Smooth muscle cell (in vitro differentiated cells): ENCODE measurements around the gene NWD2. TPM values are rescaled to one million over a fixed set of nuclear protein-coding genes. Genes with fewer than 3 reads are reported as not detected.

ENCODE experiments used
- DNase-seq: peaks from one replicate; lab custom pipeline; 2025; ENCODE audit not compliant: unreplicated experiment; lab: John Stamatoyannopoulos, UW
- H2AFZ ChIP-seq: fragments of 200-600 bp; sonication (generic); 2 replicates; pipeline ENCODE4 v1.6.0; 2016; ENCODE audit warnings: antibody characterized with exemption, low read depth, mild to moderate bottlenecking
- H3F3A ChIP-seq: fragments of 200-600 bp; sonication (generic); 2 replicates; pipeline ENCODE4 v1.6.0; 2017; ENCODE audit warnings: antibody characterized with exemption, low read depth
- H3K27ac ChIP-seq: fragments of 200-600 bp; sonication (generic); 2 replicates; pipeline ENCODE4 v1.5.1; 2016; ENCODE audit warnings: low read depth, mild to moderate bottlenecking
- H3K27me3 ChIP-seq: fragments of 200-600 bp; sonication (generic); 2 replicates; pipeline ENCODE4 v1.6.1; 2016; ENCODE audit warnings: low read depth, mild to moderate bottlenecking
- H3K36me3 ChIP-seq: fragments of 200-600 bp; sonication (generic); 2 replicates; pipeline ENCODE4 v1.5.1; 2016; ENCODE audit warnings: low read depth
- H3K4me1 ChIP-seq: fragments of 200-600 bp; sonication (generic); 2 replicates; pipeline ENCODE4 v1.5.1; 2016; ENCODE audit warnings: low read depth
- H3K4me2 ChIP-seq: fragments of 200-600 bp; sonication (generic); 2 replicates; pipeline ENCODE4 v1.6.0; 2016; ENCODE audit warnings: mild to moderate bottlenecking
- H3K4me3 ChIP-seq: fragments of 200-600 bp; sonication (generic); 2 replicates; pipeline ENCODE4 v1.5.1; 2016; ENCODE audit warnings: mild to moderate bottlenecking
- H3K79me2 ChIP-seq: fragments of 200-600 bp; sonication (generic); 2 replicates; pipeline ENCODE4 v1.6.0; 2016; ENCODE audit warnings: low read depth, mild to moderate bottlenecking
- H3K9ac ChIP-seq: fragments of 200-600 bp; sonication (generic); 2 replicates; pipeline ENCODE4 v1.6.0; 2016; ENCODE audit warnings: low read depth
- H3K9me3 ChIP-seq: fragments of 200-600 bp; sonication (generic); replicated peaks from 2 replicates; pipeline ENCODE4 v1.5.1; 2016; ENCODE audit warnings: low read depth
- H4K20me1 ChIP-seq: fragments of 200-600 bp; sonication (generic); 2 replicates; pipeline ENCODE4 v1.6.0; 2016; ENCODE audit warnings: low read depth
- WGBS: methylation state at CpG from one replicate; pipeline ENCODE4 v1.1.7; 2016; ENCODE audit warnings: low lambda C conversion rate; 5-methylcytosine and 5-hydroxymethylcytosine counted together
- polyA plus RNA-seq: library from polyadenylated mRNA; unstranded; fragments of >200 nt; fragmentation: Nextera tagmentation; extraction: Ambion mirVana; gene quantifications from 2 replicates; pipeline ENCODE4 v1.2.1, GENCODE V29; 2016
- total RNA-seq: library from RNA; depleted of rRNA; stranded (reverse); fragments of >200 nt; gene quantifications from 2 replicates; pipeline ENCODE4 v1.2.3, GENCODE V29; 2014
- TF ChIP-seq, protein P1 (sequence below): fragments of 200-600 bp; sonication (generic); IDR thresholded peaks from 2 replicates; pipeline ENCODE4 v1.5.1; 2017; ENCODE audit warnings: borderline replicate concordance, mild to moderate bottlenecking, antibody characterized with exemption; ENCODE audit not compliant: insufficient read depth, poor library complexity, severe bottlenecking

NWD2 gene
- total and polyA plus RNA-seq, 2 experiments from 2014 or later = not detected

- Histone ChIP-seq H3K36me3 (no peaks in the 10 kb centered on the region), H3K9ac (no peak overlapping the region), H3K4me1 (no peaks in the 10 kb centered on the region), H4K20me1 (no peaks in the 10 kb centered on the region), H3K27ac (no peak overlapping the region), H3K9me3 (no peaks in the 10 kb centered on the region), H3K4me2 (no peak overlapping the region), H2AFZ (no peak overlapping the region), H3K27me3 (peaks cover 6% of the 10 kb centered on the region), H3F3A (no peaks in the 10 kb centered on the region), H3K4me3 (no peak overlapping the region), H3K79me2 (no peaks in the 10 kb centered on the region)
- no peak for DNase-seq
- TF ChIP-seq, protein P1, sequence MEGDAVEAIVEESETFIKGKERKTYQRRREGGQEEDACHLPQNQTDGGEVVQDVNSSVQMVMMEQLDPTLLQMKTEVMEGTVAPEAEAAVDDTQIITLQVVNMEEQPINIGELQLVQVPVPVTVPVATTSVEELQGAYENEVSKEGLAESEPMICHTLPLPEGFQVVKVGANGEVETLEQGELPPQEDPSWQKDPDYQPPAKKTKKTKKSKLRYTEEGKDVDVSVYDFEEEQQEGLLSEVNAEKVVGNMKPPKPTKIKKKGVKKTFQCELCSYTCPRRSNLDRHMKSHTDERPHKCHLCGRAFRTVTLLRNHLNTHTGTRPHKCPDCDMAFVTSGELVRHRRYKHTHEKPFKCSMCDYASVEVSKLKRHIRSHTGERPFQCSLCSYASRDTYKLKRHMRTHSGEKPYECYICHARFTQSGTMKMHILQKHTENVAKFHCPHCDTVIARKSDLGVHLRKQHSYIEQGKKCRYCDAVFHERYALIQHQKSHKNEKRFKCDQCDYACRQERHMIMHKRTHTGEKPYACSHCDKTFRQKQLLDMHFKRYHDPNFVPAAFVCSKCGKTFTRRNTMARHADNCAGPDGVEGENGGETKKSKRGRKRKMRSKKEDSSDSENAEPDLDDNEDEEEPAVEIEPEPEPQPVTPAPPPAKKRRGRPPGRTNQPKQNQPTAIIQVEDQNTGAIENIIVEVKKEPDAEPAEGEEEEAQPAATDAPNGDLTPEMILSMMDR = no peak
- 63% methylated on average over 3 of the region's 3 CpGs for WGBS
Observed at GRCh38 chr4:37219242-37219641, 25.3 kb upstream of the NWD2 start.

DNA sequence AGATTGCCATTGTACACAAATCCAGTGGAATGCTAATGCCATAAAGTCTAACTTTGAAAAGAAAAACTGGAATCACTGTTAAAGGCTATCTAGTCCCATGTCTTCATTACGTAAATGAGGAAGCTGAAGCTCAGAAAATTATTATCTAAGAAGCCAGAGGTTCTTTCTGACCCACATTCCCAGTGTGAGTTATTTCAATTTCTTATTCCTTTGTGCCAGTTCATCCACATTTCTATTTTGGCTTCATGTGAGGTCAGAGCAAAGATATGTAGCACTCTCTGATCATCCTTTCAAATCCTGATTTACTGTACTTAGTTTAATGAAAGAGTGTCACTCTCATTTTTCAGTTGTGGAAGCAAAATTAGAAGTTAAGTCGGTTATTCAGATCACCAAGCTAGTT, 24.6 kb upstream of the NWD2 start:
- H3K27me3 ChIP-seq = peaks cover 6% of the 10 kb centered on the region
- H3F3A ChIP-seq = no peaks in the 10 kb centered on the region
- TF ChIP-seq, protein P1 = no peak
- no peak overlapping the region for H3K9ac ChIP-seq
- H3K4me2 ChIP-seq = no peak overlapping the region
- no peak overlapping the region for H2AFZ ChIP-seq
- no peak for DNase-seq
- WGBS = 84% methylated on average over 2 of the region's 2 CpGs
- no peak overlapping the region for H3K27ac ChIP-seq
- H3K79me2 ChIP-seq = no peaks in the 10 kb centered on the region
- no peaks in the 10 kb centered on the region for H3K36me3 ChIP-seq
- no peak overlapping the region for H3K4me3 ChIP-seq
- H3K9me3 ChIP-seq = no peaks in the 10 kb centered on the region
- H3K4me1 ChIP-seq = no peaks in the 10 kb centered on the region
- no peaks in the 10 kb centered on the region for H4K20me1 ChIP-seq

DNA sequence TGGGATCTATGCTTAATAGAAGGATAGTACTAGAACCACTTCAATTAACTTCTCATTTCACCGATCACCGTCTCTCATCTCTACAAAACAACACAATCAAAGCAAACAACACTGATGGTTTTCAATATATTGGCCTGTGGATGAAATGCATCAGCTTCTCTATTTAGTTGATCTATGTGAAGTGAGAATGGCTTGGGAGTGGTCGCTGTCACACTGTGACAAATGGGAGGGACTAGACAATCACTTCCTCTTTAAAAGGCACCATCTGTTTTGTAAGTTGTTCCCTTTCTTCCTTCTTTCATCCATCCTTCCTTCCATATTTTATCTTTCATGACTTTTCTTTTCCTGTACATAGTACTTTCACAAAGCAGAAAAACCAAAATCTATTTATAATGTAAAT, 23.9 kb upstream of the NWD2 start:
- Histone ChIP-seq H3K4me1 (no peaks in the 10 kb centered on the region), H3K27ac (no peak overlapping the region), H3K79me2 (no peaks in the 10 kb centered on the region), H3K4me2 (no peak overlapping the region), H3K36me3 (no peaks in the 10 kb centered on the region), H4K20me1 (no peaks in the 10 kb centered on the region), H2AFZ (no peak overlapping the region), H3K9me3 (no peaks in the 10 kb centered on the region), H3K4me3 (no peak overlapping the region), H3F3A (no peaks in the 10 kb centered on the region), H3K9ac (no peak overlapping the region), H3K27me3 (peaks cover 11% of the 10 kb centered on the region)
- DNase-seq = no peak
- WGBS = 91% methylated on average over 3 of the region's 3 CpGs
- TF ChIP-seq, protein P1 = no peak

- H4K20me1 ChIP-seq = no peaks in the 10 kb centered on the region
- no peaks in the 10 kb centered on the region for H3K4me1 ChIP-seq
- no peak overlapping the region for H3K4me3 ChIP-seq
- WGBS = 95% methylated on average over 1 of the region's 1 CpG
- TF ChIP-seq, protein P1 = no peak
- H3K9ac ChIP-seq = no peak overlapping the region
- H3K27me3 ChIP-seq = peaks cover 15% of the 10 kb centered on the region
- H3K9me3 ChIP-seq = no peaks in the 10 kb centered on the region
- no peak overlapping the region for H3K4me2 ChIP-seq
- H3K79me2 ChIP-seq = no peaks in the 10 kb centered on the region
- H3K36me3 ChIP-seq = no peaks in the 10 kb centered on the region
- H3K27ac ChIP-seq = no peak overlapping the region
- no peak for DNase-seq
- no peaks in the 10 kb centered on the region for H3F3A ChIP-seq
- no peak overlapping the region for H2AFZ ChIP-seq
Observed at GRCh38 chr4:37223732-37224131, 20.8 kb upstream of the NWD2 start.
